PC-9 (cell line): ENCODE data around the gene PRDM9. TPM values are rescaled to one million over a fixed set of nuclear protein-coding genes. Genes with fewer than 3 reads are reported as not detected.

Source experiments
- BruUV-seq: library from RNA; stranded (reverse); fragments of 400-500 nt; replicated peaks from 2 replicates; lab custom pipeline; 2021; lab: Mats Ljungman, UMichigan
- CTCF ChIA-PET: fragments of 300-600 bp; sonication (Branson Sonifier 250); formaldehyde crosslinking; loops from one replicate; lab custom pipeline; 2022; ENCODE audit warnings: antibody characterized with exemption; lab: Charles Lee
- POLR2A ChIA-PET: fragments of 300-600 bp; sonication (Branson Sonifier 250); formaldehyde crosslinking; loops from one replicate; lab custom pipeline; 2022; ENCODE audit warnings: antibody characterized with exemption; ENCODE audit not compliant: unreplicated experiment; lab: Charles Lee
- DNase-seq, 2 experiments: peaks; one replicate each; pipeline versions ENCODE4 v3.0.0 to v3.0.0-alpha.2; 2015 to 2022; ENCODE audit warnings: mixed read lengths in 1 of 2
- H2AFZ ChIP-seq: fragments of 200-600 bp; sonication (generic); 2 replicates; pipeline ENCODE4 v1.8.1; 2017; ENCODE audit warnings: antibody characterized with exemption
- H3F3A ChIP-seq: fragments of 200-600 bp; sonication (generic); 2 replicates; pipeline ENCODE4 v1.8.1; 2017; ENCODE audit warnings: antibody characterized with exemption, mild to moderate bottlenecking, low read depth; ENCODE audit not compliant: insufficient read depth
- H3K27ac ChIP-seq: fragments of 200-600 bp; sonication (generic); 2 replicates; pipeline ENCODE4 v1.6.1; 2016; ENCODE audit warnings: mixed run types
- H3K27me3 ChIP-seq: fragments of 200-600 bp; sonication (generic); 2 replicates; pipeline ENCODE4 v1.6.1; 2016; ENCODE audit warnings: low read depth, mixed run types; ENCODE audit not compliant: insufficient read depth
- H3K36me3 ChIP-seq: fragments of 200-600 bp; sonication (generic); 2 replicates; pipeline ENCODE4 v1.6.1; 2016; ENCODE audit warnings: low read depth, mixed run types
- H3K4me1 ChIP-seq: fragments of 200-600 bp; sonication (generic); replicated peaks from 2 replicates; pipeline ENCODE4 v1.6.1; 2016; ENCODE audit warnings: mixed run types; ENCODE audit not compliant: insufficient read depth
- H3K4me2 ChIP-seq: fragments of 200-600 bp; sonication (generic); 2 replicates; pipeline ENCODE4 v1.6.1; 2017; ENCODE audit warnings: mixed run types
- H3K4me3 ChIP-seq: fragments of 200-600 bp; sonication (generic); 2 replicates; pipeline ENCODE4 v1.6.1; 2016; ENCODE audit warnings: mixed run types
- H3K79me2 ChIP-seq: fragments of 200-600 bp; sonication (generic); 2 replicates; pipeline ENCODE4 v1.6.1; 2017; ENCODE audit warnings: low read depth, mixed run types
- H3K9me2 ChIP-seq: fragments of 200-600 bp; sonication (generic); 2 replicates; pipeline ENCODE4 v1.8.1; 2017; ENCODE audit warnings: mild to moderate bottlenecking; ENCODE audit not compliant: insufficient read depth
- H3K9me3 ChIP-seq: fragments of 200-600 bp; sonication (generic); 2 replicates; pipeline ENCODE4 v1.8.1; 2016; ENCODE audit warnings: low read depth; ENCODE audit not compliant: insufficient read depth
- H4K20me1 ChIP-seq: fragments of 200-600 bp; sonication (generic); 2 replicates; pipeline ENCODE4 v1.8.1; 2017; ENCODE audit not compliant: insufficient read depth
- CTCF ChIP-seq: fragments of 200-600 bp; sonication (generic); conservative IDR thresholded peaks from 2 replicates; pipeline ENCODE4 v1.6.1; 2017; ENCODE audit warnings: mixed run types, antibody characterized with exemption, mild to moderate bottlenecking, moderate library complexity
- EZH2 ChIP-seq: fragments of 200-600 bp; sonication (generic); IDR thresholded peaks from 2 replicates; pipeline ENCODE4 v1.8.0; 2017; ENCODE audit warnings: antibody characterized with exemption, low read depth
- intact Hi-C: fragments of 100-400 bp; cut with micrococcal nuclease; formaldehyde crosslinking; loops from one replicate; pipeline ENCODE4 v1.10.0; 2022; ENCODE audit not compliant: unreplicated experiment
- total RNA-seq: library from RNA; stranded (reverse); gene quantifications from 2 replicates; pipeline ENCODE4 v1.2.3, GENCODE V29; 2021

PRDM9 gene
- total RNA-seq, 1 experiment from 2014 or later, result not detected

GRCh38 chr5:23528677-23529076, 21.3 kb downstream of the PRDM9 start:
- TF ChIP-seq EZH2, result no peak
- TF ChIP-seq CTCF, result no peak
- CTCF ChIA-PET, result no interaction called here
- H3K4me3 ChIP-seq, result no peak overlapping the region

GRCh38 chr5:23530571-23530970, 23.2 kb downstream of the PRDM9 start:
- Histone ChIP-seq H3F3A (no peaks in the 10 kb centered on the region), H3K36me3 (no peaks in the 10 kb centered on the region), H3K79me2 (no peaks in the 10 kb centered on the region), H3K4me1 (no peaks in the 10 kb centered on the region), H4K20me1 (no peaks in the 10 kb centered on the region), H3K27me3 (no peaks in the 10 kb centered on the region), H2AFZ (no peak overlapping the region), H3K9me3 (no peaks in the 10 kb centered on the region), H3K4me2 (no peak overlapping the region), H3K4me3 (no peak overlapping the region), H3K27ac (no peak overlapping the region), H3K9me2 (no peaks in the 10 kb centered on the region)
- ChIA-PET POLR2A (no interaction called here), CTCF (no interaction called here)
- TF ChIP-seq CTCF (no peak), EZH2 (no peak)
- intact Hi-C loops, result no loop called here
- no TSS peak for BruUV-seq
- no peak for DNase-seq

More at GRCh38 chr5:23528677-23529076, 21.3 kb downstream of the PRDM9 start:
- H3K4me2 ChIP-seq, result no peak overlapping the region
- no TSS peak for BruUV-seq
- POLR2A ChIA-PET, result no interaction called here
- H3K36me3 ChIP-seq, result no peaks in the 10 kb centered on the region
- no peaks in the 10 kb centered on the region for H3K9me2 ChIP-seq
- no peak overlapping the region for H2AFZ ChIP-seq
- no peaks in the 10 kb centered on the region for H3F3A ChIP-seq
- no peaks in the 10 kb centered on the region for H3K27me3 ChIP-seq
- H3K4me1 ChIP-seq, result no peaks in the 10 kb centered on the region
- H4K20me1 ChIP-seq, result no peaks in the 10 kb centered on the region
- no peak for DNase-seq
- no peaks in the 10 kb centered on the region for H3K9me3 ChIP-seq
- intact Hi-C loops, result no loop called here
- H3K79me2 ChIP-seq, result no peaks in the 10 kb centered on the region
- no peak overlapping the region for H3K27ac ChIP-seq

GRCh38 chr5:23571059-23571458, 63.6 kb downstream of the PRDM9 start:
- H3K4me1 ChIP-seq, result no peaks in the 10 kb centered on the region
- BruUV-seq, result no TSS peak
- no peak overlapping the region for H3K4me3 ChIP-seq

More at GRCh38 chr5:23571059-23571458, 63.6 kb downstream of the PRDM9 start:
- Histone ChIP-seq H3K9me2 (no peaks in the 10 kb centered on the region; the same call in 1 of the 2 replicates), H3K27ac (no peak overlapping the region), H3K36me3 (no peaks in the 10 kb centered on the region), H3K4me2 (no peak overlapping the region), H3F3A (no peaks in the 10 kb centered on the region), H3K79me2 (no peaks in the 10 kb centered on the region), H3K9me3 (no peaks in the 10 kb centered on the region), H3K27me3 (no peaks in the 10 kb centered on the region), H4K20me1 (no peaks in the 10 kb centered on the region), H2AFZ (no peak overlapping the region)
- no peak for TF ChIP-seq CTCF
- TF ChIP-seq EZH2, result no peak
- DNase-seq, result no peak
- intact Hi-C loops, result no loop called here
- POLR2A ChIA-PET, result no interaction called here
- CTCF ChIA-PET, result no interaction called here
